GM21619 (cell line): ENCODE measurements around the gene RAB7A.

Experiments
- ATAC-seq: cut with Tn5 transposase; IDR thresholded peaks from one replicate; pipeline ENCODE4 v1.9.1; 2021; ENCODE audit not compliant: unreplicated experiment

Gene RAB7A

GRCh38 chr3:128787256-128788253 is 61.6 kb downstream of the RAB7A start:
- peak; percentile 39 for ATAC-seq

GRCh38 chr3:128788268-128788869 is 62.4 kb downstream of the RAB7A start:
- no peak for ATAC-seq

GRCh38 chr3:128794067-128794768 is 68.2 kb downstream of the RAB7A start:
- no peak for ATAC-seq

GRCh38 chr3:128794770-128795649 is 69.0 kb downstream of the RAB7A start:
- ATAC-seq: peak; percentile 77

GRCh38 chr3:128799653-128800052 is 73.7 kb downstream of the RAB7A start:
- no peak for ATAC-seq

GRCh38 chr3:128800241-128801187 is 74.5 kb downstream of the RAB7A start:
- ATAC-seq: no peak

GRCh38 chr3:128801779-128802380 is 75.9 kb downstream of the RAB7A start:
- no peak for ATAC-seq

GRCh38 chr3:128803307-128803706 is 77.3 kb downstream of the RAB7A start:
- ATAC-seq: no peak

- ATAC-seq: peak; percentile 87
Observed at GRCh38 chr3:128804017-128804810, 78.2 kb downstream of the RAB7A start.

GRCh38 chr3:128804811-128805155 is 78.8 kb downstream of the RAB7A start:
- ATAC-seq: no peak

- no peak for ATAC-seq
Observed at GRCh38 chr3:128805772-128806171, 79.8 kb downstream of the RAB7A start.

- no peak for ATAC-seq
Observed at GRCh38 chr3:128806588-128806987, 80.6 kb downstream of the RAB7A start.

- ATAC-seq: no peak
Observed at GRCh38 chr3:128807186-128807830, 81.3 kb downstream of the RAB7A start.

GRCh38 chr3:128808672-128809071 is 82.7 kb downstream of the RAB7A start:
- no peak for ATAC-seq

GRCh38 chr3:128813097-128813496 is 87.1 kb downstream of the RAB7A start:
- ATAC-seq: no peak

- ATAC-seq: no peak
Observed at GRCh38 chr3:128814060-128814459, 88.1 kb downstream of the RAB7A start.

- ATAC-seq: no peak
Observed at GRCh38 chr3:128814519-128815317, 88.7 kb downstream of the RAB7A start.
